Gastrocnemius medialis (tissue), 4 donors: Measurements from ENCODE around the gene SUCLG1. TPM values are rescaled to one million over a fixed set of nuclear protein-coding genes. Genes with fewer than 3 reads are reported as not detected.

Source experiments
- ATAC-seq, 2 donors: fragments of 150-250 bp; one replicate each; pipeline ENCODE4 v1.9.1; 2016
- DNase-seq, 2 donors: peaks; one replicate each; pipeline ENCODE4 v3.0.0-alpha.2; 2019
- H3K27ac ChIP-seq, 4 donors: fragments of 200-600 bp; sonication (generic); 1 replicate in 1 of 4; 2 replicates in 3 of 4; pipeline ENCODE4 v1.5.1; 2016 to 2018; ENCODE audit warnings: mild to moderate bottlenecking in 2 of 4, moderate library complexity in 1 of 4
- H3K27me3 ChIP-seq, 3 donors: fragments of 200-600 bp; sonication (generic) in 2 of 3; 1 replicate in 1 of 3; 2 replicates in 2 of 3; pipeline versions ENCODE4 v1.5.1 to v1.6.0; 2016 to 2019; ENCODE audit warnings: mild to moderate bottlenecking in 1 of 3, moderate library complexity in 1 of 3
- H3K36me3 ChIP-seq, 2 donors: fragments of 200-600 bp; sonication (generic) in 1 of 2; one replicate each; pipeline ENCODE4 v1.5.1; 2017 to 2018
- H3K4me1 ChIP-seq, 2 donors: fragments of 200-600 bp; sonication (generic) in 1 of 2; one replicate each; pipeline ENCODE4 v1.5.1; 2016 to 2017; ENCODE audit warnings: mild to moderate bottlenecking in 2 of 2
- H3K4me3 ChIP-seq, 4 donors: fragments of 200-600 bp; sonication (generic) in 3 of 4; 1 replicate in 1 of 4; 2 replicates in 3 of 4; pipeline ENCODE4 v1.5.1; 2016 to 2019; ENCODE audit warnings: mild to moderate bottlenecking in 2 of 4
- H3K9me3 ChIP-seq, 3 donors: fragments of 200-600 bp; sonication (generic) in 2 of 3; 1 replicate in 1 of 3; 2 replicates in 2 of 3; pipeline ENCODE4 v1.5.1; 2016 to 2019
- POLR2A ChIP-seq, 2 donors: fragments of 450-650 bp; IDR thresholded peaks; one replicate each; pipeline ENCODE4 v1.6.1; 2017; ENCODE audit warnings: antibody characterized with exemption in 2 of 2, mild to moderate bottlenecking in 2 of 2, moderate library complexity in 2 of 2
- in situ Hi-C, 4 donors: fragments of 200-750 bp; cut with MboI; loops; one replicate each; pipeline versions ENCODE4 v1.15.0 to v1.8.0; 2017; ENCODE audit warnings: low sequenced_read_pairs in 4 of 4
- intact Hi-C: fragments of 100-400 bp; cut with DNase I; formaldehyde crosslinking; loops from one replicate; pipeline ENCODE4 v1.15.1; 2023; ENCODE audit warnings: low total_unique reads
- total RNA-seq, 4 donors: library from RNA; depleted of rRNA; stranded (reverse); fragments of >200 nt; gene quantifications; one replicate each; pipeline versions ENCODE4 v1.1.0 to v1.2.3, GENCODE V29; 2016
- TF ChIP-seq, protein P1 (sequence below), 5 experiments: fragments of 450-650 bp in 3 of 5; fragments of 200-600 bp in 2 of 5; sonication (generic) in 2 of 5; IDR thresholded peaks in 4 of 5; conservative IDR thresholded peaks in 1 of 5; 1 replicate in 4 of 5; 2 replicates in 1 of 5; pipeline ENCODE4 v1.5.1; 2016 to 2019; ENCODE audit warnings: antibody characterized with exemption in 5 of 5, mild to moderate bottlenecking in 3 of 5, moderate library complexity in 3 of 5

SUCLG1 gene
- total RNA-seq, 4 donors from 2014 or later, result 96.9 to 136 (median 117) TPM

DNA sequence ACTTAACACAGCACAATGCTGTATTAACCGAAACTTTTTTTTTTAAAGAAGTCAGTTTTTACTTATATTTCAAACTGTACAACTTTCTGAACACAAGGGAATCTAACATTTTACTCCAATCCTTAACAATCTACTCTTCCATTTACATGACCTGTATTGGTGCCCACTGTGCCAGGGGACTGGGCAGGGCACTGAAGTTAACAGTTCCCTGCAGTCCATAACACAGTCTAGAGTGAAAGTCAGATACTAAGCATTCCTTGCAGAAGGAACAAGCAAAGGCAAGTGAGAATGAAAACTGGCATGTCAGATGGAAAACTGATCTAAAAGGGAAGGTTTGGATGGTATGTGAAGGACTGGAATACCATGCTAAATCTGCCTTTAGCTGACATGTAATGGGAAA lies 29.8 kb downstream of the SUCLG1 start:
- TF ChIP-seq, protein P1, sequence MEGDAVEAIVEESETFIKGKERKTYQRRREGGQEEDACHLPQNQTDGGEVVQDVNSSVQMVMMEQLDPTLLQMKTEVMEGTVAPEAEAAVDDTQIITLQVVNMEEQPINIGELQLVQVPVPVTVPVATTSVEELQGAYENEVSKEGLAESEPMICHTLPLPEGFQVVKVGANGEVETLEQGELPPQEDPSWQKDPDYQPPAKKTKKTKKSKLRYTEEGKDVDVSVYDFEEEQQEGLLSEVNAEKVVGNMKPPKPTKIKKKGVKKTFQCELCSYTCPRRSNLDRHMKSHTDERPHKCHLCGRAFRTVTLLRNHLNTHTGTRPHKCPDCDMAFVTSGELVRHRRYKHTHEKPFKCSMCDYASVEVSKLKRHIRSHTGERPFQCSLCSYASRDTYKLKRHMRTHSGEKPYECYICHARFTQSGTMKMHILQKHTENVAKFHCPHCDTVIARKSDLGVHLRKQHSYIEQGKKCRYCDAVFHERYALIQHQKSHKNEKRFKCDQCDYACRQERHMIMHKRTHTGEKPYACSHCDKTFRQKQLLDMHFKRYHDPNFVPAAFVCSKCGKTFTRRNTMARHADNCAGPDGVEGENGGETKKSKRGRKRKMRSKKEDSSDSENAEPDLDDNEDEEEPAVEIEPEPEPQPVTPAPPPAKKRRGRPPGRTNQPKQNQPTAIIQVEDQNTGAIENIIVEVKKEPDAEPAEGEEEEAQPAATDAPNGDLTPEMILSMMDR (IDR thresholded peaks at IDR 0.05 in 4 of 5, conservative IDR thresholded peaks at IDR 0.05 in 1 of 5), result no peak
- no peak for TF ChIP-seq POLR2A (IDR thresholded peaks at IDR 0.05)
- Histone ChIP-seq H3K4me3 (no peak overlapping the region), H3K27me3 (no peaks in the 10 kb centered on the region), H3K4me1 (no peaks in the 10 kb centered on the region), H3K36me3 (peaks cover 0 to 82% of the 10 kb centered on the region in 2 donors), H3K9me3 (no peaks in the 10 kb centered on the region), H3K27ac (no peak overlapping the region)
- DNase-seq (no peak), ATAC-seq (no peak)
- intact Hi-C loops, result no loop called here
- in situ Hi-C loops, result no loop called here

- peaks cover 0 to 82% of the 10 kb centered on the region in 2 donors for H3K36me3 ChIP-seq
- no peaks in the 10 kb centered on the region for H3K4me1 ChIP-seq
- no peak overlapping the region for H3K27ac ChIP-seq
- DNase-seq (no peak), ATAC-seq (no peak)
- no peaks in the 10 kb centered on the region for H3K27me3 ChIP-seq
- intact Hi-C loops, result no loop called here
- H3K9me3 ChIP-seq, result no peaks in the 10 kb centered on the region
- no peak overlapping the region for H3K4me3 ChIP-seq
- TF ChIP-seq, protein P1 (IDR thresholded peaks at IDR 0.05 in 4 of 5, conservative IDR thresholded peaks at IDR 0.05 in 1 of 5), result no peak
- TF ChIP-seq POLR2A (IDR thresholded peaks at IDR 0.05), result no peak
- in situ Hi-C loops, result no loop called here
These were observed 31.6 kb downstream of the SUCLG1 start for GRCh38 chr2:84427235-84428138.

DNA sequence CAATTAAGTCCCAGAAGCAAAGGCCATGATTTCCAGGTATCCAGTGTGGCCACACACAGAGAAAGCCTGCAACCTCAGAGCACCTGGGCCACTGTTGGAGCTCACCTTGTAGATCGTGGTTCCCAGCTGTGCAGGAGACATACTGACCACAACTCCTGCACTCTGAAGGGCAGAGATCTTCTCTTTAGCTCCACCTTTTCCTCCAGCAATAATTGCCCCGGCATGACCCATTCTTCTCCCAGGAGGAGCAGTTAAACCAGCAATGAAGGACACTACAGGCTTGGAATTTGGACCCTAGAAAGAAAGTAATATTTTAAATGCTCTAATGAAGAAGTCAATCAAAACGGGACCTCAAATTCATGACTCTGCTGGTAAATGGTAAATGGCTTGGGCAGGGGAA lies 33.8 kb downstream of the SUCLG1 start:
- intact Hi-C loops, result no loop called here
- peaks cover 0 to 66% of the 10 kb centered on the region in 2 donors for H3K36me3 ChIP-seq
- no peak overlapping the region for H3K4me3 ChIP-seq
- H3K4me1 ChIP-seq, result no peaks in the 10 kb centered on the region
- no peak overlapping the region for H3K27ac ChIP-seq
- no peaks in the 10 kb centered on the region for H3K9me3 ChIP-seq
- no peaks in the 10 kb centered on the region for H3K27me3 ChIP-seq
- DNase-seq, result no peak
- in situ Hi-C loops, result no loop called here
- no peak for ATAC-seq
- TF ChIP-seq, protein P1 (IDR thresholded peaks at IDR 0.05 in 4 of 5, conservative IDR thresholded peaks at IDR 0.05 in 1 of 5), result no peak
- no peak for TF ChIP-seq POLR2A (IDR thresholded peaks at IDR 0.05)

GRCh38 chr2:84424152-84424551 lies 34.9 kb downstream of the SUCLG1 start:
- TF ChIP-seq POLR2A (IDR thresholded peaks at IDR 0.05), result no peak
- TF ChIP-seq, protein P1 (IDR thresholded peaks at IDR 0.05 in 4 of 5, conservative IDR thresholded peaks at IDR 0.05 in 1 of 5), result no peak
- H3K36me3 ChIP-seq, result peaks cover 0 to 54% of the 10 kb centered on the region in 2 donors
- in situ Hi-C loops (no loop called here), intact Hi-C loops (no loop called here)
- ATAC-seq, result no peak
- H3K9me3 ChIP-seq, result no peaks in the 10 kb centered on the region
- H3K27me3 ChIP-seq, result no peaks in the 10 kb centered on the region
- no peak overlapping the region for H3K4me3 ChIP-seq
- DNase-seq, result no peak
- H3K4me1 ChIP-seq, result no peaks in the 10 kb centered on the region
- no peak overlapping the region for H3K27ac ChIP-seq
